ENCODE results near the gene FURIN. TPM values are rescaled to one million over a fixed set of nuclear protein-coding genes. Genes with fewer than 3 reads are reported as not detected.
"Not testable (repeated sequence)": the region's sequence is repeated elsewhere in the genome, so short reads cannot be mapped to it uniquely, and the experiment has no call there.

FURIN gene
- total RNA-seq, 1 donor from 2014 or later, result 33.8 TPM

DNA sequence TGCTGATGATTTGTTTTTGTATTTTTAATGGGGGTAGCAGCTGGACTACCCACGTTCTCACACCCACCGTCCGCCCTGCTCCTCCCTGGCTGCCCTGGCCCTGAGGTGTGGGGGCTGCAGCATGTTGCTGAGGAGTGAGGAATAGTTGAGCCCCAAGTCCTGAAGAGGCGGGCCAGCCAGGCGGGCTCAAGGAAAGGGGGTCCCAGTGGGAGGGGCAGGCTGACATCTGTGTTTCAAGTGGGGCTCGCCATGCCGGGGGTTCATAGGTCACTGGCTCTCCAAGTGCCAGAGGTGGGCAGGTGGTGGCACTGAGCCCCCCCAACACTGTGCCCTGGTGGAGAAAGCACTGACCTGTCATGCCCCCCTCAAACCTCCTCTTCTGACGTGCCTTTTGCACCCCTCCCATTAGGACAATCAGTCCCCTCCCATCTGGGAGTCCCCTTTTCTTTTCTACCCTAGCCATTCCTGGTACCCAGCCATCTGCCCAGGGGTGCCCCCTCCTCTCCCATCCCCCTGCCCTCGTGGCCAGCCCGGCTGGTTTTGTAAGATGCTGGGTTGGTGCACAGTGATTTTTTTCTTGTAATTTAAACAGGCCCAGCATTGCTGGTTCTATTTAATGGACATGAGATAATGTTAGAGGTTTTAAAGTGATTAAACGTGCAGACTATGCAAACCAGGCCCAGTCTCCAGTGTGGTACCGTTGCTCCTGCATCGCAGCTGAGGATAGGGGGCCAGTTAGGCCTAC lies 14.6 kb downstream of the FURIN start:
- DNase-seq (ENCODE audit: low spot score), result no peak

DNA sequence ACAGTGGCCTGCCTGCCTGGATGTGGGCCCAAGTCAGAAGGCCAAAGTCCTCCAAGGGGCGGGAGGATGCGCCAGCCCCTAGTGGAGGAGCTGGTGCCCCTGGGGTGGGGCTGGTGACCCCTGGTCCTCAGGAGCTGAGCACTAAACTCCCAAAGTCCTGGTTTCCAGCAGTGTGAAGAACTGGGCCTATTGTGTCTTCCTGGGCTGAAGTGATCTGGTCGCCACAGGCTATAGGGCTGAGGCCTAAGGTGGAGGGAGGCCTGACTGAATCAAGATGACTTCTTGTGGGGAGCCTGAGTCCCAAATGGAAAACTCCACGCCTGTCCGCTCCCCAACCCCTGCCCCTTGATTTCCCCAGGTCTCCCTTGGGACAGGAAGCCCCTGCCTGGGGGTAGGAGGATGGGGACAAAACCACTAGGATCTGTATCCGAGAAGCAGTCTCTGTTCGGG lies 15.2 kb downstream of the FURIN start:
- DNase-seq (ENCODE audit: low spot score), result no peak

DNA sequence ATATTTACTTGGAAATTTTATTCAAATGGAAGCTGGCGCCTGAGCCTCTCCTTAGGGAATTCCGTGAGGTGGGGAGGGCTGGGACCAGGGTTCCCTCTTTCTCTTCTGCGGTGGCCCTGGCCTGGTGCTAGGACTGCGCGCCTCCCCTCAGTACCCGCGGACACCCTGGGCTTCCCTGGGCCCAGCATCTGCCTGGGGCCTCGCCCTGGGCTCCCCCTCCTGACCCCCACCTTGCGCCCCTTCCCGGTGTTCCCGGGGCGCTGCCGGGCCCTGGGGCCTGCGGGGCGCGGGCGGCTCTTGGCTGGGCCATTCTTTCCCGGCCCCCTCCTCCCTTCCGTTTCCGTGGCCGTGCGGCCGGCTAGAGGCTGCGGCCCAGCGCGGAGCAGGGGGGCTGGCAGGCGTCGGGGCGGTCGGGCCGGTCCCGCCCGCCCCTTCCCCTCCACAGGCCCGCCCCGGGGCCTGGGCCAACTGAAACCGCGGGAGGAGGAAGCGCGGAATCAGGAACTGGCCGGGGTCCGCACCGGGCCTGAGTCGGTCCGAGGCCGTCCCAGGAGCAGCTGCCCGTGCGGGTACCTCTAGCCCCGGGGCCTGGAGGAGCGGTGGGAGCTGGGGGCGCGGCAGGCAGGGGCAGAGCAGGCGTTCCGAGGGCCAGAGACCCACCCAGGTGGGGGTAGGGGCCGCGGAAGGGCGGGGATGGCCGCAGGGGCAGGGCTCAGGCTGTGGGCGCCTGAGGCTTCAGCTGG lies 15.8 kb downstream of the FURIN start, which contains the start of gene FES:
Gene FES (plus strand): TSS at position 529 of the 743 bp plus-strand sequence. CDS start 542 bp downstream, outside the sequence.
- peak; percentile 50 for DNase-seq (ENCODE audit: low spot score)

DNA sequence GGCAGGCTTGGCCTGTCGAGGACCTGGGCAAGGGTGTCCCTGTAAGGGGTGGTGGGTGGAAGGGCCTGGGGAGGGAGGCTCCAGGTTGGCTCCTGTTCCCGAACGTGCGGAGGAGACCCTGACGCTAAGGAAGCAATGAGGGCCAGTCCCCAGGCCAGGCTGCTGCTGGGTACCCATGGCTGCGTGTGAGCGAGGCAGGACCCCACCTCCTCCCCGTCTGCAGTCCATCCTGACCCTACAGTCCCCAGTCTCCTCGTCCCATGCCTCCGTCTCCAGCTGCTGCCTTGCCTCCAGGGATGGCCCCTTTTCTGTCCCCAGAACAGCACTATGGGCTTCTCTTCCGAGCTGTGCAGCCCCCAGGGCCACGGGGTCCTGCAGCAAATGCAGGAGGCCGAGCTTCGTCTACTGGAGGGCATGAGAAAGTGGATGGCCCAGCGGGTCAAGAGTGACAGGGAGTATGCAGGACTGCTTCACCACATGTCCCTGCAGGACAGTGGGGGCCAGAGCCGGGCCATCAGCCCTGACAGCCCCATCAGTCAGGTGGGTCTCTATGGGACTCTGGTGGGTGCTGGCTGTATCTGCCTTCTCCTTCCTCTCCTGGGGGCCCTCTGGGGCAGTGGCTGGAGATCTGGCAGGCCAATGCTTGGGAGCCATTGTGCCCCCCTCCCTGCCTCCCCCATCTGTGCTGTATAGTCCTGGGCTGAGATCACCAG lies 16.5 kb downstream of the FURIN start:
- DNase-seq (ENCODE audit: low spot score), result no peak

DNA sequence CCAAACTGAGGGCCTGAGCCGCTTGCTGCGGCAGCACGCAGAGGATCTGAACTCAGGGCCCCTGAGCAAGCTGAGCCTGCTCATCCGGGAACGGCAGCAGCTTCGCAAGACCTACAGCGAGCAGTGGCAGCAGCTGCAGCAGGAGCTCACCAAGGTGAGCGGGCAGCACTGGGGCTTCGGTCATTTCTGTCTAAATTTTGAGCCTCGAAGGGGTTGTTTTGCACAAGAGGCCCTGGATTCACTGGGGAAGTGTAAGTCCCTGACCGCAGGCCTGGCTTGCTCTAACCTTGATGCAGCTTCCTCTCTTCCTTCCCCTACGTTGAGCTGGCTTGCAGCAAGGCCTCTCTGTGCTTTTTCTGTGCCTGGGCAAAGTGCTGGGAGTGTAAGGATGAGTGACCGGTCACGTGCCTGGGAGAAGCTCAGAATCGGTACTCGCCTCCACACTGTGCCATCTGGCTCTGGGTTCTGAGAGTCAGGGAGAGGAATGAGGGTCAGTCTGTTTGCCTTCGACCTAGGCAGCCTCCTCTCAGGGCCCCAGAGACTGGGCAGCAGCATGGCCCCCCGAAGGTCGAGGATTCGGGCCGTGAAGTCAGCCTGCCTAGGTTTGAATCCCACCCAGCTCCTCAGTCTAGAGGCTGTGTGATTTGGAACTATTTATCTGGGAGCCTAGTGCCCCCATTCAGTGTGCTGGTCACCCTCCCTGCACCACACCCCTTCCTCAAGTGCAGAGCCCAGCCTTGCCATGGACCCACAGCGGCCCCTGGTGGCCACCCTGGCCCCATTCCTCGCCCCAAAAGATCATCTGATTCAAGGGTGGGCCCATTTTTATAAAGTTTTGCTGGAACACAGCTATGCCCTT lies 17.3 kb downstream of the FURIN start:
- peak; percentile 67 for DNase-seq (ENCODE audit: low spot score)

DNA sequence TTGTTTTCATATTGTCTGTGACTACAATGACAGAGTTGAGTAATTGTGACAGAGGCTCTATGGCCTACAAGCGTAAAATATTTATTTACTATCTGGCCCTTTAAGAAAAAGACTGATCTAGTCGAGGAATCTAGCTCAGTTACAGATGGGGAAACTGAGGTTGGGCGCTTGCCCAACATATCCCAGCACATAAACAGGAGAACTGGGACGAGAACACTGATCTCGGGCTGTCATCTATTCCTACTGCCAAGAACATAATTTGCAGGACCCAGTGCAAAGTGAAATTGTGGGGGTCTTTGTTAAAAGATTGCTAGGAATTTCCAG lies 17.9 kb downstream of the FURIN start:
- no peak for DNase-seq (ENCODE audit: low spot score)

DNA sequence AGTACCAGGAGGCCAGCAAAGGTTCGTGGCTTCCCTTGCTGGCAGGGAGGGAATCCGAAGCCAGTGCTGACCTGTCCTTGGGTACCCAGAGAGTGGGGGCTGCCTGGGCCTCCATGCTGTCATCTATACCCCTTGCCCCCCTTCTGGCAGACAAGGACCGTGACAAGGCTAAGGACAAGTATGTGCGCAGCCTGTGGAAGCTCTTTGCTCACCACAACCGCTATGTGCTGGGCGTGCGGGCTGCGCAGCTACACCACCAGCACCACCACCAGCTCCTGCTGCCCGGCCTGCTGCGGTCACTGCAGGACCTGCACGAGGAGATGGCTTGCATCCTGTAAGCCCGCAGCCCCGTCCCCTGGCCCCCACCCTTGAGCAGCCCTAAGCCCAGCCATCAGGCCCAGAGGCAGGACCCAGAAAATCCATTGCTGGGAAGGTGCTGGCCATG lies 18.7 kb downstream of the FURIN start:
- no peak for DNase-seq (ENCODE audit: low spot score)

DNA sequence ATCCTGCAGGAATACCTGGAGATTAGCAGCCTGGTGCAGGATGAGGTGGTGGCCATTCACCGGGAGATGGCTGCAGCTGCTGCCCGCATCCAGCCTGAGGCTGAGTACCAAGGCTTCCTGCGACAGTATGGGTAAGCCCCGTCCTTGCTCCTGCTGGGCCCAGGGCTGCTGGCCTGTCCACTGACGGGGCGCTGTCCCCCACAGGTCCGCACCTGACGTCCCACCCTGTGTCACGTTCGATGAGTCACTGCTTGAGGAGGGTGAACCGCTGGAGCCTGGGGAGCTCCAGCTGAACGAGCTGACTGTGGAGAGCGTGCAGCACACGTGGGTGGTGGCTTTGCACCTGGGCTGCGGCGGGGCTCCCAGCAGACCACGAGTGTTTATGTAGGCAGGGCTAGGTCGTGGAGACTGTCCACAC lies 20.9 kb downstream of the FURIN start:
- no peak for DNase-seq (ENCODE audit: low spot score)

DNA sequence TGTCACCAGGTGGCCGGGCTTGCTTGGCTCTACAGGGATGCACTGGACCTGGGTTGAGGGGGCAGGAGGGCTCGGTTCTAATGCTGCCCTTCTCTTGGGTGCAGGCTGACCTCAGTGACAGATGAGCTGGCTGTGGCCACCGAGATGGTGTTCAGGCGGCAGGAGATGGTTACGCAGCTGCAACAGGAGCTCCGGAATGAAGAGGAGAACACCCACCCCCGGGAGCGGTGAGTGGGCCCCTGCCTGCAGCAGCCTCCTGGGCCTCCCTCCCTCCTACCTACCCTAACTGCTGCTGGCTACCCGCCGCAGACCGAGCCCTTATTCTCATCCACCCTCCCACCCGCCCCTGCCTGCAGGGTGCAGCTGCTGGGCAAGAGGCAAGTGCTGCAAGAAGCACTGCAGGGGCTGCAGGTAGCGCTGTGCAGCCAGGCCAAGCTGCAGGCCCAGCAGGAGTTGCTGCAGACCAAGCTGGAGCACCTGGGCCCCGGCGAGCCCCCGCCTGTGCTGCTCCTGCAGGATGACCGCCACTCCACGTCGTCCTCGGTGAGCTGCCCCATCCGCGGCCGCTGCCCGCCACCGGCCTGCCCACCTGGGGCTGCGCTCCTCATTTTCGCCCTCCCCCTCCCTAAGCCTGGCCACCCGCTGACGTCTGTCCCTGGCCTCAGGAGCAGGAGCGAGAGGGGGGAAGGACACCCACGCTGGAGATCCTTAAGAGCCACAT lies 21.5 kb downstream of the FURIN start:
- no peak for DNase-seq (ENCODE audit: low spot score)

DNA sequence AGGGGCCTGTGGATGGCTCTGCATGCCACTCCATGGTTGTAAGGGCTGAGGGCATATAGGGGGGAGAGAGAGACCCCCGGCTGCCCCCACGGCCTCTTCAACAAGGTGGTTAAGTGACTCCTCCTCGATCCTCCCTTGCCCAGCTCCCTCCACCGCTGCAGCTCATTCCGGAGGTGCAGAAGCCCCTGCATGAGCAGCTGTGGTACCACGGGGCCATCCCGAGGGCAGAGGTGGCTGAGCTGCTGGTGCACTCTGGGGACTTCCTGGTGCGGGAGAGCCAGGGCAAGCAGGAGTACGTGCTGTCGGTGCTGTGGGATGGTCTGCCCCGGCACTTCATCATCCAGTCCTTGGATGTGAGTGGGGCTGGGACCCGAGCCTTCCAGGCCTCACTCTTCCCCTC lies 22.5 kb downstream of the FURIN start:
- DNase-seq (ENCODE audit: low spot score), result no peak

DNA sequence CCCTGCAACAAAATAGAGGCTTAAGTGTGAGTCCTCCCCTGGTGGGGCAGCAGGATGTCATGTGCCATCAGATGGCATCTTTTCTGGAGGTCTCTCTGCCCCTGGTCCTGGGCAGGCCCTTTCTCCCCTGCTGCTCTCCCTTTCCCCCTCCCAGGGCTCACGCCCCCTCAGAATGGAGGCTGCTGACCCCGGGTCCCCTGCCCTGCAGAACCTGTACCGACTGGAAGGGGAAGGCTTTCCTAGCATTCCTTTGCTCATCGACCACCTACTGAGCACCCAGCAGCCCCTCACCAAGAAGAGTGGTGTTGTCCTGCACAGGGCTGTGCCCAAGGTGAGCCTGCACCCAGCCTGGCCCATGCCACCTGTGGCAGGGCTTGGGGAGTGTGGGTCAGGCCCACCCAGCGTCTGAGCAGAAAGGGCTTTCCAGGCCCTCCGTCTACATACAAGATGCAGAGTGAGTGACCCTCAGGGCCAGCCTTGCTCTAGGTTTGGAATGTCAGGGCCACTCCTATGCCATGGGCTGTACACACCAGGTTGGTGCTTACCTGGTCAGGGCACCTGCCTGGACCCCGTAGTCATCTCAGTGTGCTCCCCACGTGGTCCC lies 23.1 kb downstream of the FURIN start:
- DNase-seq (ENCODE audit: low spot score), result no peak

DNA sequence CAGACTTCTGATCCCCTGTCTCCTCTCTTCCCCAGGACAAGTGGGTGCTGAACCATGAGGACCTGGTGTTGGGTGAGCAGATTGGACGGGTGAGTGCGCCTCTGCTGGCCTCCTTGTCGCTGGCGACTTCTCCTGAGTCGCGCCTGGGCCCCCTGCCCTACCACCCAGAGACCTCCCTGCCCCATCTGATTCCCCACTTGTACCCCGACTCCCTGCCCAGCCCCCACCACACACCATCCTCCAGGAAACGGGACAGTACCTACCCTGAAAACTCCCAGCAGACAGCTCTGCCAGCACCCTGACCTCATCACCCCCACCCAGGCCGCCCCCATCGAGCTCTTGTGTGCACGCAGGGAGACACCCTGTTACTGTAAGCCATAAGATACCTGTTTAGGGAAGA lies 23.6 kb downstream of the FURIN start:
- DNase-seq (ENCODE audit: low spot score), result no peak

DNA sequence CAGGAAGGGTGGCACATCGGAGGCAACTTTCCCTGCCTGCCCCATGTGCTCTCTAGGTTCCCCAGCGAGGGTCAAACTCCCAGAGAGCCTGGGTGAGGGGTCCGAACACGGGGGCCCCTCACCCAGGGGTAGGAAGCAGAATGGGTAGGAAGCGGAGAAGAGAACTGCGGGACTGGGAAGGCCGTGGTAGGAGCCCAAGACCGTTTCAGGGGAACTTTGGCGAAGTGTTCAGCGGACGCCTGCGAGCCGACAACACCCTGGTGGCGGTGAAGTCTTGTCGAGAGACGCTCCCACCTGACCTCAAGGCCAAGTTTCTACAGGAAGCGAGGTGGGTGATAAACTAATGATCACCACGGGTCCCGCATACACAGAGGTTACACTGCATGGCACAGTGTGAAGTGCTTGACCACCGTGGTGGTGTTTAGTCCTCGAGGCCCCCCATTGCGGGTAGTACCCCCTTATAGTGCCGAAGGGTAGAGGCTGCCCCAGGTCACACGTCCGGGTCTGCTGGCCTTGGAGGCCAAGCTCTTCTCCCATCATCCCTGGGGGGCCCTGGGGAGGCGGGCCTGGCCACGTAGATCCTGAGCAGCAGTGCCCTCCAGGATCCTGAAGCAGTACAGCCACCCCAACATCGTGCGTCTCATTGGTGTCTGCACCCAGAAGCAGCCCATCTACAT lies 24.2 kb downstream of the FURIN start:
- no peak for DNase-seq (ENCODE audit: low spot score)

DNA sequence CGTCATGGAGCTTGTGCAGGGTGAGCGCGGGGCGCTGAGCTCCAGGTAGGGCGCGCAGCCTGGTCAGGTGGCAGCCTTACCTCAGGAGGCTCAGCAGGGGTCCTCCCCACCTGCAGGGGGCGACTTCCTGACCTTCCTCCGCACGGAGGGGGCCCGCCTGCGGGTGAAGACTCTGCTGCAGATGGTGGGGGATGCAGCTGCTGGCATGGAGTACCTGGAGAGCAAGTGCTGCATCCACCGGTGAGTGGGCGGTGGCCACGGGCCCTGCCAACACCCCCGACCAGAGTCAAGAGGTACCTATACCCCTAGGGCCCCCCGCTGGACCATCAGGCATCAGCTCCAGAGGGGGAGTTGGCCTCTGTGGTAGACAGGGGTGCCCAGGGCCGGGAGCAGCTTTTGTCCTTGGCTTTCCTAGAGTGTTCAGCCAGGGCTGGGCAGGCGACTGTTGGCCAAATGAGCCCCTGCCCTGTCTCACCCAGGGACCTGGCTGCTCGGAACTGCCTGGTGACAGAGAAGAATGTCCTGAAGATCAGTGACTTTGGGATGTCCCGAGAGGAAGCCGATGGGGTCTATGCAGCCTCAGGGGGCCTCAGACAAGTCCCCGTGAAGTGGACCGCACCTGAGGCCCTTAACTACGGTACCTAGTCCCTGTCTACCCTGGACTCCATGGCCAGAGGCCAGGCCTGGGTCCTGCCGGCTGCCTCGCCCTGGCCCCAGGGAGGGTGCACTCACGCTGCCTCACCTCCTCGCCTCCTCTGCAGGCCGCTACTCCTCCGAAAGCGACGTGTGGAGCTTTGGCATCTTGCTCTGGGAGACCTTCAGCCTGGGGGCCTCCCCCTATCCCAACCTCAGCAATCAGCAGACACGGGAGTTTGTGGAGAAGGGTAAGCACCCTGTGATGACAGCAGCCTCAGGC lies 25.0 kb downstream of the FURIN start:
- no peak for DNase-seq (ENCODE audit: low spot score)

DNA sequence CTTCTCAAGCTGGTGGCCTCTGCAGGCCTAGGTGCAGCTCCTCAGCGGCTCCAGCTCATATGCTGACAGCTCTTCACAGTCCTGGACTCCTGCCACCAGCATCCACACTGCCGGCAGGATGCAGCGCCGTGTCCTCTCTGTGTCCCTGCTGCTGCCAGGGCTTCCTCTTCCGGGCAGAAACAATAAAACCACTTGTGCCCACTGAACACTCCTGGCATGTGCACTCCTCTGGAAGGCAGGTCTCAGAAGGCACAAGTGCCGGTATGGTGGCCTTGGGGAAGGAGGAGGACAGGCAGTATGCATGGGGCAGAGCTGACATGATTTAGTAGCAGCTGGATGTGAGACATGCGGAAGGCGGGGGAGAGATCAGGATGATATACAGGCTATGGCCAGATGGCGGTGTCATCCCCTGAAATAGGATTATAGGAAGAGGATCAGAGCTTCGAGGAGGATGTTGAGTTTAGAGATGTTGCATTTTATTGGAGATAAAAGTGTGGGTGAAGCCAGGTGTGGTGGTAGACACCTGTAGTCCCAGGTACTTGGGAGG lies 27.3 kb downstream of the FURIN start:
- no peak for DNase-seq (ENCODE audit: low spot score)

DNA sequence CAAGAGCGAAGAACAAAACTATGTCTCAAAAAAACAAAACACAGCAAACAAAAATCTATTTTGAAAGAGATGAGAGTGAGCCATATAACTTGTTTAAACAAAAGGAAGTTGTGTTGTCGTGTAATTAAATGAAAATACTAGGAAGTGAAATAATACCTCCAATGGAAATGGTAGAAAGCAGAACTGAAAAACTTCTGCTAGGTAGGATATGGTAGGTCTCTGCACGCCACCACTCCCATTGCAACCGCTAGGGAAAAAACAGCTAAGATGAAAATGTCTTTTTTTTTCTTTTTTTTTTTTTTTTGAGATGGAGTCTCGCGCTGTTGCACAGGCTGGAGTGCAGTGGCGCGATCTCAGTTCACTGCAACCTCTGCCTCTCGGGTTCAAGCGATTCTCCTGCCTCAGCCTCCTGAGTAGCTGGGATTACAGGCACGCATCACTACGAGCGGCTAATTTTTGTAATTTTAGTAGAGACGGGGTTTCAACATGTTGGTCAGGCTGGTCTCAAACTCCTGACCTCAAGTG lies 28.8 kb downstream of the FURIN start:
- DNase-seq (ENCODE audit: low spot score), result not testable (repeated sequence)

DNA sequence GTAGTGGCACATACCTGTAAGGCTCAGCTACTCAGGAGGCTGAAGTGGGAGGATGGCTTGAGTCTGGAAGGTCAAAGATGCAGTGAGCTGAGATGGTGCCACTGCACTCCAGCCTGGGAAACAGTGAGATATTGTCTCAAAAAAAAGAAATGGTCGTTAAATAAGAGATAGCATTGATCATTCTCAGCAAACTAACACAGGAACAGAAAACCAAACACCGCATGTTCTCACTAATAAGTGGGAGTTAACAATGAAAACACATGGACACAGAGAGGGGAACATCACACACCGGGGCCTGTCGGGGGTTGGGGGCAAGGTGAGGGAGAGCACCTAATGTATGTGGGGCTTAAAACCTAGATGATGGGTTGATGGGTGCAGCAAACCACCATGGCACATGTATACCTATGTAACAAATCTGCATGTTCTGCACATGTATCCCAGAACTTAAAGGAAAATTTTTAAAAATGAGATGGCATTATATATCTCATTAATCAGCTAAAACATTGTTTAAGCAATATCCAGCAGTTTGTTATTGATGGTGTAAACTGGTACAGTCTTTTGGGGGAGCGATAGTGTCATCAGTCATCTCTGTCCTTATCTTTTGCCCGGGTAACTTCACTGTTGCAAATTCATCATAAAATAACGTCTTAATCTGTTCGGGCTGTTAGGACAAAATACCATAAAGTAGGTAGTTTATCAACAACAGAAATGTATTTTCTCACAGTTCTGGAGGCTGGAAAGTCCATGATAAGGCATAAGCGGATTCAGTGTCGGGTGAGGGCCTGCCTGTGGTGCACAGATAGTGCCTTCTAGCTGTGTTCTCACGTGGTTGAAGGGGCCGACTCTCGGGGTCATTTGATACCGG lies 33.0 kb downstream of the FURIN start:
- no peak for DNase-seq (ENCODE audit: low spot score)

Data from mucosa of gallbladder (tissue), 1 donor.